ENCODE data around the gene SPRY1.
A peak's percentile ranks its signal among the peaks of the same experiment; 100 is the strongest.

Gene SPRY1

DNA sequence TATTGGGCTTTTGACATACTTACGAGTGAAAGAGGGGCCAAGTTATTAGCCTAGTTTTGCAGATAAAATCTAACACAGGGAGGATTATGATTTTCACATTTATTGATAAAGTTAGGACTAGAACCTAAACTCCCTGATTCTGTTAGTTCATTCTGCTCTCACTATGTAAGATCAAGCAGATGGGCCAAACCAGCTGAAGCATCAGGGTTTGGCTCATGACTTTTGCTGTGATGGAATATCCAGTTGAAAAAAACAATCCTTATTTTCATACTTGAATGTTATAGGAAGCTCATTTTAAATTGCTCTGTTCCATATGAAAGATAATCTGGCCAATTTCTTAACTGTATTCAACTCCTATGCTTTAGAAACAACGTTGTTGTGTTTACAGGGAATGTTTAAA, 21.2 kb downstream of the SPRY1 start:
- TF ChIP-seq TCF12 (IDR thresholded peaks at IDR 0.05; ENCODE audit: low read depth) (no peak), YY1 (IDR thresholded peaks at IDR 0.05; ENCODE audit: low read depth) (no peak), CREB1 (IDR thresholded peaks at IDR 0.05; ENCODE audit: low read depth) (no peak), TAF1 (IDR thresholded peaks at IDR 0.05; ENCODE audit: low read depth) (no peak), CEBPB (IDR thresholded peaks at IDR 0.05) (no peak), EGR1 (IDR thresholded peaks at IDR 0.05) (no peak), TEAD4 (IDR thresholded peaks at IDR 0.05) (no peak), RAD21 (IDR thresholded peaks at IDR 0.05; ENCODE audit: low read depth) (no peak), EP300 (IDR thresholded peaks at IDR 0.05; ENCODE audit: borderline replicate concordance) (no peak), NFIC (IDR thresholded peaks at IDR 0.05) (no peak), ZBTB7A (IDR thresholded peaks at IDR 0.05; ENCODE audit: low read depth) (no peak), FOXM1 (IDR thresholded peaks at IDR 0.05; ENCODE audit: borderline replicate concordance, low read depth) (no peak)
- TF ChIP-seq, protein P1, sequence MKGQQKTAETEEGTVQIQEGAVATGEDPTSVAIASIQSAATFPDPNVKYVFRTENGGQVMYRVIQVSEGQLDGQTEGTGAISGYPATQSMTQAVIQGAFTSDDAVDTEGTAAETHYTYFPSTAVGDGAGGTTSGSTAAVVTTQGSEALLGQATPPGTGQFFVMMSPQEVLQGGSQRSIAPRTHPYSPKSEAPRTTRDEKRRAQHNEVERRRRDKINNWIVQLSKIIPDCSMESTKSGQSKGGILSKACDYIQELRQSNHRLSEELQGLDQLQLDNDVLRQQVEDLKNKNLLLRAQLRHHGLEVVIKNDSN (IDR thresholded peaks at IDR 0.05) = no peak
- TF ChIP-seq, protein P2, sequence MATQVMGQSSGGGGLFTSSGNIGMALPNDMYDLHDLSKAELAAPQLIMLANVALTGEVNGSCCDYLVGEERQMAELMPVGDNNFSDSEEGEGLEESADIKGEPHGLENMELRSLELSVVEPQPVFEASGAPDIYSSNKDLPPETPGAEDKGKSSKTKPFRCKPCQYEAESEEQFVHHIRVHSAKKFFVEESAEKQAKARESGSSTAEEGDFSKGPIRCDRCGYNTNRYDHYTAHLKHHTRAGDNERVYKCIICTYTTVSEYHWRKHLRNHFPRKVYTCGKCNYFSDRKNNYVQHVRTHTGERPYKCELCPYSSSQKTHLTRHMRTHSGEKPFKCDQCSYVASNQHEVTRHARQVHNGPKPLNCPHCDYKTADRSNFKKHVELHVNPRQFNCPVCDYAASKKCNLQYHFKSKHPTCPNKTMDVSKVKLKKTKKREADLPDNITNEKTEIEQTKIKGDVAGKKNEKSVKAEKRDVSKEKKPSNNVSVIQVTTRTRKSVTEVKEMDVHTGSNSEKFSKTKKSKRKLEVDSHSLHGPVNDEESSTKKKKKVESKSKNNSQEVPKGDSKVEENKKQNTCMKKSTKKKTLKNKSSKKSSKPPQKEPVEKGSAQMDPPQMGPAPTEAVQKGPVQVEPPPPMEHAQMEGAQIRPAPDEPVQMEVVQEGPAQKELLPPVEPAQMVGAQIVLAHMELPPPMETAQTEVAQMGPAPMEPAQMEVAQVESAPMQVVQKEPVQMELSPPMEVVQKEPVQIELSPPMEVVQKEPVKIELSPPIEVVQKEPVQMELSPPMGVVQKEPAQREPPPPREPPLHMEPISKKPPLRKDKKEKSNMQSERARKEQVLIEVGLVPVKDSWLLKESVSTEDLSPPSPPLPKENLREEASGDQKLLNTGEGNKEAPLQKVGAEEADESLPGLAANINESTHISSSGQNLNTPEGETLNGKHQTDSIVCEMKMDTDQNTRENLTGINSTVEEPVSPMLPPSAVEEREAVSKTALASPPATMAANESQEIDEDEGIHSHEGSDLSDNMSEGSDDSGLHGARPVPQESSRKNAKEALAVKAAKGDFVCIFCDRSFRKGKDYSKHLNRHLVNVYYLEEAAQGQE (IDR thresholded peaks at IDR 0.05; ENCODE audit: low read depth) = no peak
- TF ChIP-seq, protein P3, sequence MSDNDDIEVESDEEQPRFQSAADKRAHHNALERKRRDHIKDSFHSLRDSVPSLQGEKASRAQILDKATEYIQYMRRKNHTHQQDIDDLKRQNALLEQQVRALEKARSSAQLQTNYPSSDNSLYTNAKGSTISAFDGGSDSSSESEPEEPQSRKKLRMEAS (IDR thresholded peaks at IDR 0.05) = no peak

DNA sequence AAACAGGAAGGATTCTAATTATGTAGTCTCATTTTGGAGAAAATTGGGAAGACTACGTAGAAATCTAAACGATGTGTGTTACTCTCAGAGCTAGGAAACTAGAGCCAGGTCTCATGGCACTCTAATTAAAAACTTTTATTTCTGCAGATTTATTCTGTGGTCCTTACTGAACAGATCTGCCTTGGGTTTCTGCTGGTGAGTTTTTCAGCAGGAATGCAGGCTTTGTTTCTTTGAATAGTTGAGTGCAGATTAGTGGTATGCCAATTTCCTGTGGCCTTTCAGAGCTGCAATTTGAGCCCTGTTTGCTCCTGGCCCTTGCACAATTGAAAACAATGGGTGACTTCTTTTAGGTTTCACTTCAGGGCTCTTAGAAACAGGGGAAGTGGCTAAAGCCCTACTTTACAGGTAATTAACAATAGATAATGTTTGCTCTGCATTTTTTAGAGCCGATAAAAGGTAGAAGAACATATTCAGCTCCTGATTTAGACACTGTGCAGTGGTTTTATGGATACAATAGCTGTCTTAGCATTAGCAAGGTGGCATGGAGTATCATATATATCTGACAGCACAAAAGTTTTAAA, 21.8 kb downstream of the SPRY1 start:
- no peak for TF ChIP-seq TAF1 (IDR thresholded peaks at IDR 0.05; ENCODE audit: low read depth)
- peak; percentile 99 for TF ChIP-seq TCF12 (IDR thresholded peaks at IDR 0.05; ENCODE audit: low read depth)
- peak; percentile 99 for TF ChIP-seq CEBPB (IDR thresholded peaks at IDR 0.05)
- no peak for TF ChIP-seq CREB1 (IDR thresholded peaks at IDR 0.05; ENCODE audit: low read depth)
- no peak for TF ChIP-seq EGR1 (IDR thresholded peaks at IDR 0.05)
- TF ChIP-seq, protein P3 (IDR thresholded peaks at IDR 0.05) = peak; percentile 66; the same call in 1 of the 2 replicates
- TF ChIP-seq, protein P1 (IDR thresholded peaks at IDR 0.05) = 0 out of 2 replicates have a peak, but pooled peaks have one; percentile 38
- TF ChIP-seq NFIC (IDR thresholded peaks at IDR 0.05) = peak; percentile 95
- peak; percentile 38 for TF ChIP-seq RAD21 (IDR thresholded peaks at IDR 0.05; ENCODE audit: low read depth)
- TF ChIP-seq FOXM1 (IDR thresholded peaks at IDR 0.05; ENCODE audit: borderline replicate concordance, low read depth) = peak; percentile 98
- TF ChIP-seq YY1 (IDR thresholded peaks at IDR 0.05; ENCODE audit: low read depth) = peak; percentile 32; the same call in 1 of the 2 replicates
- TF ChIP-seq, protein P2 (IDR thresholded peaks at IDR 0.05; ENCODE audit: low read depth) = no peak; the same call in 1 of the 2 replicates
- no peak for TF ChIP-seq ZBTB7A (IDR thresholded peaks at IDR 0.05; ENCODE audit: low read depth)
- peak; percentile 98 for TF ChIP-seq TEAD4 (IDR thresholded peaks at IDR 0.05)
- peak; percentile 100 for TF ChIP-seq EP300 (IDR thresholded peaks at IDR 0.05; ENCODE audit: borderline replicate concordance)

DNA sequence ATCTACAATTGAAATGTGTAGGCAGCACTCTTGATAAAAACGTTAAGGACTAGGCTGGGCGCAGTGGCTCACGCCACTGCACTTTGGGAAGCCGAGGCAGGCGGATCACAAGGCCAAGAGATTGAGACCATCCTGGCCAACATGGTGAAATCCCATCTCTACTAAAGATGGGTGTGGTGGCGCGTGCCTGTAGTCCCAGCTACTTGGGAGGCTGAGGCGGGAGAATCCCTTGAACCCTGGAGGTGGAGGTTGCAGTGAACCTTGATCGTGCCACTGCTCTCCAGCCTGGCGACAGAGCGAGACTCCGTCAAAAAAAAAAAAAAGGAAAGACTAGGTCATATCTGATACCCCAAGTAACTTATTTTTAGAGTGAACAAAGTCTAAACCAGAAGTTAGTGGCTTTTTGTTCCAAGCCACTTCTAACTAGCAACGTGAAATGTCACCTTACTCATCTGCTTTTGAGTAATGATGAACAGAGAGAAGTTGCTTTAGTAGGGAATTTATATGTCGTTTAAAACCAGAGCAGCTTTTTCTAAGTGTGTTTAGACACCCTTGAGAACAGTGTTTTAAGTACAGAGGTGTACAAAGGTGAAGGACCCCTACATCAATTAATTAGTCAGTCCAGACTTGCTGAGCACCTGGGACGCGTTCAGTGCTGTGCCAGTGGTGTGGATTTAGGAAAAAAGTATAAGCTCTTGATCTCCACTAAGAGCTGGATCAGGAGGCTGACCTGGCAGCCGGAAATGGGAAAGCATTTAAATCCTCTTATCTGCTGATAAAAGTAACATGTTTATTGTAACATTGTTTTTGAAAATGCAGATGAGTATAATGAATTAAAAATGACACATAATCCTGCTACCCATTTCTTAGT, 23.5 kb downstream of the SPRY1 start:
- TF ChIP-seq EGR1 (IDR thresholded peaks at IDR 0.05) (no peak), CEBPB (IDR thresholded peaks at IDR 0.05) (no peak), TEAD4 (IDR thresholded peaks at IDR 0.05) (no peak), RAD21 (IDR thresholded peaks at IDR 0.05; ENCODE audit: low read depth) (no peak), YY1 (IDR thresholded peaks at IDR 0.05; ENCODE audit: low read depth) (no peak), CREB1 (IDR thresholded peaks at IDR 0.05; ENCODE audit: low read depth) (no peak), FOXM1 (IDR thresholded peaks at IDR 0.05; ENCODE audit: borderline replicate concordance, low read depth) (no peak), TAF1 (IDR thresholded peaks at IDR 0.05; ENCODE audit: low read depth) (no peak), NFIC (IDR thresholded peaks at IDR 0.05) (no peak), TCF12 (IDR thresholded peaks at IDR 0.05; ENCODE audit: low read depth) (no peak), EP300 (IDR thresholded peaks at IDR 0.05; ENCODE audit: borderline replicate concordance) (no peak), ZBTB7A (IDR thresholded peaks at IDR 0.05; ENCODE audit: low read depth) (no peak)
- TF ChIP-seq, protein P3 (IDR thresholded peaks at IDR 0.05) = no peak
- TF ChIP-seq, protein P2 (IDR thresholded peaks at IDR 0.05; ENCODE audit: low read depth) = no peak
- TF ChIP-seq, protein P1 (IDR thresholded peaks at IDR 0.05) = no peak

Measured in Ishikawa (cell line).